GM21737 (cell line): ENCODE data around the gene RORC.
"Not testable (repeated sequence)": the region's sequence is repeated elsewhere in the genome, so short reads cannot be mapped to it uniquely, and the experiment has no call there.

Experiments
- ATAC-seq: cut with Tn5 transposase; IDR thresholded peaks from one replicate; pipeline ENCODE4 v1.9.1; 2021; ENCODE audit warnings: mild to moderate bottlenecking, moderate library complexity; ENCODE audit not compliant: unreplicated experiment

RORC gene

GRCh38 chr1:151831605-151832004 is at the start of gene RORC:
RORC (minus strand) TSS chr1:151831802; CDS start chr1:151831764, 38 bp downstream.
- no peak for ATAC-seq

- ATAC-seq: no peak
Measured at GRCh38 chr1:151875419-151876097, 44.0 kb upstream of the RORC start.

DNA sequence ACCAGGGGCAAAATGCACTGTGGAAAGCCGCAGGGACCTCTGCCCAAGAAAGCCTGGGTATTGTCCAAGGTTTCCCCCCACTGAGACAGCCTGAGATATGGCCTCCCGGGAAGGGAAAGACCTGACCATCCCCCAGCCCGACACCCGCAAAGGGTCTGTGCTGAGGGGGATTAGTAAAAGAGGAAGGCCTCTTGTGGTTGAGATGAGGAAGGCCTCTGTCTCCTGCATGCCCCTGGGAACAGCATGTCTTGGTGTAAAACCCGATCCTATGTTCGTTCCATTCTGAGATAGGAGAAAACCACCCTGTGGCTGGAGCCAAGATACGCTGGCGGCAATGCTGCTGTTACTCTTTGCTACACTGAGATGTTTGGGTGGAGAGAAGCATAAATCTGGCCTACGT is 41.2 kb upstream of the RORC start:
- not testable (repeated sequence) for ATAC-seq

- ATAC-seq: no peak
Measured at GRCh38 chr1:151871284-151872030, 39.9 kb upstream of the RORC start.

GRCh38 chr1:151868486-151868885 is 36.9 kb upstream of the RORC start:
- no peak for ATAC-seq

- no peak for ATAC-seq
Measured at GRCh38 chr1:151867765-151868411, 36.3 kb upstream of the RORC start.

GRCh38 chr1:151867321-151867720 is 35.7 kb upstream of the RORC start:
- no peak for ATAC-seq

GRCh38 chr1:151864411-151864810 is 32.8 kb upstream of the RORC start:
- no peak for ATAC-seq

DNA sequence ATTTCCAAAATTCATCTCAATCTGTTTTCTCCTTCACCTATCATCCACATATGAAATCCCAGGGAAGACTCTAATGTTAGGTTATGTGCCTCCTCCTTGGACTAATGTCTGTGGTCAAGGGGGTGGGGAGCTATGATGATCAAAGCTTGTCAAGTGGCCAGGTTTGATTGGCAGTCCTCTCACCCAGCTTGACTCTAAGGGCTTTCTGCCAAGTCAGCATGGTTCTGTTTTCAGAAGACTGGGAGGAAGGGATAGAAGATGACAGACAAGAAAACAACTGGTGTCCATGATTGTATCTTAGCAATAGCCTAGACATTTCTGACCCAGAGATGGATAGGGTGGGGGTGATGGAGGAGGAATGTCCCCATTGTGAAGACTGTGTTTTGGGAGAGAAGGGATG is 31.0 kb upstream of the RORC start:
- no peak for ATAC-seq

DNA sequence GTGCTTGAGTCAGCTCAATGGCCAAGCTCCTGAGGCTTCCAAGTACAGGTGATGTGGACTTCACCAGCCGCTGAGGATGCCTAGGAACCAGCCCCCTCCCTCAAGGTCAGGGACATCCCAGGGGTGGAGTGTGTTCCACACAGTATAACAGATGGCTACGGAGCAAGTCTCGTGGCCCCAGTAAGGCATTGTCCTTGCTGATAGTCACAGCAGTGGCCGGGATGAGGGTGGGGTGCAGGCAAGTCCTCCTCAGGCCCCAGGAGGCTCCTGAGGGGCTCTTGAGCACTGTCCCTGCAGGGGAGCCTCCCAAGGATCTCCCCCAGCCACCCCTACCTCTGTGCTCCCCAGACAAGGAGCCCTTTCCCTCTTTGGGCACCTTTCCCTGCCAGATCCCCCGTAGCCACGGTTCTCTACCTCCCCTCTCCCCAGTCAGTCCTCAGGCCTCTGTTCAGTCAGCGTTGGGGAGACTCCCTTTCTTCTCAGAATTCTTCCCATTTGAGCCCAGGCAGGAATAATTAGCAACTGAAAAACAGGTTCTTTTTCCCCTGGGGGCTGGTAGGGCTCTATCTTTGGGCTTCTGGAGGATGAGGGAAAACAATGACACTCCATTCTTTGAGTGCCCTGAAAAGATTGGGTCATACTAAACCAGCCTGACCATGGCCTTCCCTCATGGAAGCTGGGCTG is 29.0 kb upstream of the RORC start:
- ATAC-seq: no peak

GRCh38 chr1:151859891-151860293 is 28.3 kb upstream of the RORC start:
- no peak for ATAC-seq

DNA sequence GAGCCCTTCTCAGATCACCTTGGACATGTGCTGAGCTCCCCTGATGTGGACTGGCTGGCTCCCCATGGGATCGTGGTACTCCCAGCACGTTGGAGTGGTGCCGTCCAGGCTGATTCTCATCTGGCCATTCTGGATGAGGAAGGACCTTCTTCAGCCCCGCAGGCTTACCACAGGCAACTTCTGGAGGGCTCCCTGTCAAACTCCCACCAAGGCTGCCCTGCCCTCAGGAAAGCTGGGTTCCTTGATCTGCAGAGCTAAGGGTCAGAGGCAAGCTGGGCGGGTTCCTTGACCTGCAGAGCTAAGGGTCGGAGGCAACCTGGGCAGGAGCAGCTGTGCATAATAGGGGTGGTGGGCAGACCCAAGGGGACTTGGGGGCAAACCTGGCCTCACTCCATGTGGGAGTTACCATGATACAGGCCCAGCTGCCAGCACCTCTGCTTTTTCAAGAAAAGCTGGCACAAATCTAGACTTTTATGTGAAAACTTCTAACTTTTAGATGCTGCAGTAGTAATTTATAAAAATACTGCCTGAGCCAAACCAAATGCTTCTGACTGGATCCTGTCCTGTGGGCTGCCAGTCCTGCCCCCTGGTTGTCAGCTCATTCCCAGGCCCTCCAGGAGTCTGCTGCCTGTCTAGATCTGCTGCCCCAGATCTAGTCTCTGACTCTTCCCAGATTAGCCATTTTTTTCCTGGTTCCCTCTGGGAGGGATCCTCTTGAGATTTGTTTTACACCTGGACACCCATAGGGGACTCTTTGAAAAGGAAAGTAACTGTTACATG is 27.5 kb upstream of the RORC start:
- ATAC-seq: no peak

- ATAC-seq: no peak
Measured at GRCh38 chr1:151858030-151858746, 26.6 kb upstream of the RORC start.

- ATAC-seq: no peak
Measured at GRCh38 chr1:151855933-151856332, 24.3 kb upstream of the RORC start.

DNA sequence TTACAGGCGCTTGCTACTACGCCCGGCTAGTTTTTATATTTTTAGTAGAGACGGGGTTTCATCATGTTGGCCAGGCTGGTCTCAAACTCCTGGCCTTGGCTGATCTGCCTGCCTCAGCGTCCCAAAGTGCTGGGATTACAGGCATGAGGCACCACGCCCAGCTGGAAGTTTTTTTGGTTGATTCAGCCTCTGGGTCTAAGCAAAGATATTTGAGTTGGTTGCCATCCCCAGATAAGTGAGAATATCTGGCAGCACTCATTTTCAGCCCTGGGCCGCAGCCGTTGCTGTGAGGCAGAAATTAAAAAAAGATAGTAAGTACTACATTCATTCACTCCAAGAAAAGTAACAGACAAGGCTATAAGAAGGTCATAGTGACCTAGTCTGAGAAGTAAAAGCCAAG is 23.9 kb upstream of the RORC start:
- not testable (repeated sequence) for ATAC-seq

- ATAC-seq: no peak
Measured at GRCh38 chr1:151854658-151855057, 23.1 kb upstream of the RORC start.

- ATAC-seq: no peak
Measured at GRCh38 chr1:151853411-151853943, 21.9 kb upstream of the RORC start, which contains the start of gene THEM5. THEM5 (minus strand) TSS chr1:151853712; CDS start chr1:151853565, 147 bp downstream.

DNA sequence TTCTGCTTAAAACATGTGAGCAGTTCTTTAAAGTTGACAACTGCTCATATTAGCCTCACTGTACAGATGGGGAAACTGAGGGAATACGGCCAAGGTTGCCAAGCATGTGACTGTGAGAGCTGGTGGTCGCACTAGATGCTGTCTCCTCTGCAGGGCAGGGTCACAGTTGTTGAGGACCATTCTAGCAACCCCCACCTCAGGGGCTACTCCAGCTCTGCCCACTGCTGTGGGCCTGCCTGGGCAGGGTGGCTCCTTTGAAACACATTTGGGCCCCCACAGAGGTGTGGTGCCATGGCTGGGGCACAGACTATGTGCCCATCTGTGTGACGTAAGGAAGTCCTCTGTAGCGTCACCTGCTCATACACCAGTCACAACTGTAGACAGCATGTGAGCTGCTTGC is 21.1 kb upstream of the RORC start:
- no peak for ATAC-seq

GRCh38 chr1:151851886-151852285 is 20.3 kb upstream of the RORC start:
- no peak for ATAC-seq

DNA sequence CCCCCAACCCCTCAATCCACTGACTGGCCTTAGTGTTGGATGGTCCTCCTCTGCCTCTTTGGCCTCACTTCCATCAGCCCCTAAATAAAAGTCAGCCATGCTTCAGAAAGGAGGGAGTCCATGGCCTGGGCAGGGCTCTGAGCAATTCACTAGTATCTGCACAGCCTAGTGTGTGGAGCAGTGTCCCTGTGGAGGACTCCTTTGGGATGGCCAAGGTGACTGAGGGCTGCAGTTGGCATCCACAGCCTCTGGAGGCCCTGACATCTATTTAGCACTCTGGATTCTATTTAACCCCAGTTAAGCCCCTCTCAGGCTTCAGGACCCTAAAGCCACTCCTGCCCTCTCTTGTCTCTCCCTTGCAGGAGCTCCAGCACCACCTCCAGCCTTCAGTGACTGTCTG is 18.3 kb upstream of the RORC start:
- ATAC-seq: no peak
